ENCODE data around the gene FLRT2.

The FLRT2 gene

GRCh38 chr14:85519661-85520305 lies 10.2 kb upstream of the FLRT2 start:
- TF ChIP-seq CTCF (IDR thresholded peaks at IDR 0.05; ENCODE audit: control insufficient read depth, insufficient read depth, low read depth, low read length, missing control alignments), result no peak
- H3K4me3 ChIP-seq (ENCODE audit: control insufficient read depth, low read depth, low read length), result no peak overlapping the region
- no peak for DNase-seq (ENCODE audit: low read depth)

GRCh38 chr14:85520581-85520980 lies 9.4 kb upstream of the FLRT2 start:
- no peak for DNase-seq (ENCODE audit: low read depth)
- H3K4me3 ChIP-seq (ENCODE audit: control insufficient read depth, low read depth, low read length), result no peak overlapping the region
- TF ChIP-seq CTCF (IDR thresholded peaks at IDR 0.05; ENCODE audit: control insufficient read depth, insufficient read depth, low read depth, low read length, missing control alignments), result no peak

GRCh38 chr14:85523624-85524023 lies 6.3 kb upstream of the FLRT2 start:
- no peak overlapping the region for H3K4me3 ChIP-seq (ENCODE audit: control insufficient read depth, low read depth, low read length)
- no peak for TF ChIP-seq CTCF (IDR thresholded peaks at IDR 0.05; ENCODE audit: control insufficient read depth, insufficient read depth, low read depth, low read length, missing control alignments)
- no peak for DNase-seq (ENCODE audit: low read depth)

GRCh38 chr14:85527006-85527405 lies 2.9 kb upstream of the FLRT2 start:
- TF ChIP-seq CTCF (IDR thresholded peaks at IDR 0.05; ENCODE audit: control insufficient read depth, insufficient read depth, low read depth, low read length, missing control alignments), result no peak
- H3K4me3 ChIP-seq (ENCODE audit: control insufficient read depth, low read depth, low read length), result no peak overlapping the region
- DNase-seq (ENCODE audit: low read depth), result no peak

GRCh38 chr14:85527445-85528035 lies 2.4 kb upstream of the FLRT2 start:
- H3K4me3 ChIP-seq (ENCODE audit: control insufficient read depth, low read depth, low read length), result no peak overlapping the region
- DNase-seq (ENCODE audit: low read depth), result no peak
- TF ChIP-seq CTCF (IDR thresholded peaks at IDR 0.05; ENCODE audit: control insufficient read depth, insufficient read depth, low read depth, low read length, missing control alignments), result no peak

GRCh38 chr14:85528080-85528896 lies 1.7 kb upstream of the FLRT2 start:
- DNase-seq (ENCODE audit: low read depth), result peak; percentile 79
- H3K4me3 ChIP-seq (ENCODE audit: control insufficient read depth, low read depth, low read length), result peak overlapping the region; percentile 96
- peak; percentile 82 for TF ChIP-seq CTCF (IDR thresholded peaks at IDR 0.05; ENCODE audit: control insufficient read depth, insufficient read depth, low read depth, low read length, missing control alignments)
